SH-SY5Y (cell line): ENCODE measurements around the gene TEX13A.

Source experiments
- GATA2 ChIP-seq: IDR thresholded peaks from 2 replicates; pipeline ENCODE4 v1.6.1; 2011; ENCODE audit warnings: mild to moderate bottlenecking, low read depth, low read length
- GATA3 ChIP-seq: IDR thresholded peaks from 2 replicates; pipeline ENCODE4 v1.6.1; 2011; ENCODE audit warnings: low read depth, mild to moderate bottlenecking, low read length, moderate library complexity

DNA sequence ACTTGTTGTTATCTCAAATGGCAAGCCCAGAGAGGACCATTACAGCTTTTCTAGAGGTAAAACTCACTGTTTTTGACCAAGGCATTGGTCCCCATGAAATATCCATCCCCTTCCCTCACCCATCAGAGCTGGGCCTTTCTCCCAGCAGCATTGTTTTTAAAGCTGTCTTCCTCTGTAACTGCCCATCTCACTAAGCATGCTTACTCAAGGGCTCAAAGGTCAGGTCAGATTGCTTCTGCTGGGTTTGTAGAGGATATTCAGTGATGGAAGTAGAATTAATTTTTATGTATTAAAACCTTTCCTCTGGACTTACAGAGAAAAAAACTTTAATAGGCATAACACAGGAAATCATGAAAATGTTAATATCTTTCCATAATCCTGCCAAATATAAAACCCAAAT, 11.1 kb downstream of the TEX13A start:
- TF ChIP-seq GATA2 (no peak), GATA3 (no peak)
